ENCODE data around the gene APOH.

GRCh38 chr17:66228887-66229782 is at the start of gene APOH:
- TF ChIP-seq CTCF (IDR thresholded peaks at IDR 0.05) (no peak), EP300 (IDR thresholded peaks at IDR 0.05) (no peak)

Data from upper lobe of left lung (tissue), 4 donors.